22Rv1 (cell line): ENCODE data around the gene BCR.

Experiments
- CTCF ChIP-seq: fragments of 450-650 bp; IDR thresholded peaks from 2 replicates; pipeline ENCODE4 v1.5.1; 2017; ENCODE audit warnings: mild to moderate bottlenecking
- ZFX ChIP-seq: fragments of 450-650 bp; IDR thresholded peaks from 2 replicates; pipeline ENCODE4 v1.6.1; 2017; ENCODE audit warnings: antibody characterized with exemption, borderline replicate concordance

GRCh38 chr22:23325183-23325582, 144.9 kb downstream of the BCR start:
- TF ChIP-seq CTCF (no peak), ZFX (no peak)
